Stomach (tissue), 4 donors: ENCODE measurements around the gene COG2.

Experiments used
- POLR2A ChIP-seq, 4 donors: fragments of 450-650 bp; IDR thresholded peaks; one replicate each; pipeline ENCODE4 v1.6.1; 2016; ENCODE audit warnings: antibody characterized with exemption in 4 of 4, control low read depth in 2 of 4, mild to moderate bottlenecking in 1 of 4, moderate library complexity in 1 of 4
- TF ChIP-seq, protein P1 (sequence below), 7 experiments: fragments of 450-650 bp in 4 of 7; fragments of 200-600 bp in 3 of 7; sonication (generic) in 3 of 7; IDR thresholded peaks; one replicate each; pipeline ENCODE4 v1.5.1; 2016 to 2019; ENCODE audit warnings: antibody characterized with exemption in 7 of 7, control low read depth in 2 of 7, mild to moderate bottlenecking in 1 of 7

DNA sequence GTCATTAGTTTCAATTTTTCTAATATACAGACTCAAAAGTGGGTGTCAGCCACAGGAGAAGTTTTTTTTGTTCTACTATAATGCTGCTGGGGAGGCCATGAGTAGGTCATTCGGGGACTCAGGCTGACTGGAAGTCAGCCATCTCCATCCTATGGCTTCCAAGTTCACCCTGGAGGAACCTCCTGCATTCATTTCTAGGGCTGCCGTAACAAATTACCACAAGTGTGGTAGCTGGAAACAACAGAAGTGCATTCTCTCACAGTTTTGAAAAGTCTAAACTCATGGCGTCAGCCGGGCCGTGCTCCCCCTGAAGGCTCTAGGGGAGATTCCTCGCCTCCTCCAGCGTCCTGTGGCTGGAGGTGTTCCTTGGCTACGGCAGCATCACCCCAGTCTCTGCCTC lies 53.9 kb downstream of the COG2 start:
- TF ChIP-seq POLR2A (IDR thresholded peaks at IDR 0.05): no peak
- TF ChIP-seq, protein P1, sequence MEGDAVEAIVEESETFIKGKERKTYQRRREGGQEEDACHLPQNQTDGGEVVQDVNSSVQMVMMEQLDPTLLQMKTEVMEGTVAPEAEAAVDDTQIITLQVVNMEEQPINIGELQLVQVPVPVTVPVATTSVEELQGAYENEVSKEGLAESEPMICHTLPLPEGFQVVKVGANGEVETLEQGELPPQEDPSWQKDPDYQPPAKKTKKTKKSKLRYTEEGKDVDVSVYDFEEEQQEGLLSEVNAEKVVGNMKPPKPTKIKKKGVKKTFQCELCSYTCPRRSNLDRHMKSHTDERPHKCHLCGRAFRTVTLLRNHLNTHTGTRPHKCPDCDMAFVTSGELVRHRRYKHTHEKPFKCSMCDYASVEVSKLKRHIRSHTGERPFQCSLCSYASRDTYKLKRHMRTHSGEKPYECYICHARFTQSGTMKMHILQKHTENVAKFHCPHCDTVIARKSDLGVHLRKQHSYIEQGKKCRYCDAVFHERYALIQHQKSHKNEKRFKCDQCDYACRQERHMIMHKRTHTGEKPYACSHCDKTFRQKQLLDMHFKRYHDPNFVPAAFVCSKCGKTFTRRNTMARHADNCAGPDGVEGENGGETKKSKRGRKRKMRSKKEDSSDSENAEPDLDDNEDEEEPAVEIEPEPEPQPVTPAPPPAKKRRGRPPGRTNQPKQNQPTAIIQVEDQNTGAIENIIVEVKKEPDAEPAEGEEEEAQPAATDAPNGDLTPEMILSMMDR (IDR thresholded peaks at IDR 0.05): no peak
